GM19240 (cell line): Measurements from ENCODE around the gene BMP8A.
"Not testable (repeated sequence)": the region's sequence is repeated elsewhere in the genome, so short reads cannot be mapped to it uniquely, and the experiment has no call there.

Experiments used
- DNase-seq: peaks from one replicate; pipeline ENCODE4 v3.0.0; 2011; ENCODE audit warnings: low spot score; ENCODE audit not compliant: insufficient read length

The BMP8A gene

GRCh38 chr1:39526466-39527189, 35.2 kb downstream of the BMP8A start:
- DNase-seq: no peak

GRCh38 chr1:39527190-39527579, 35.7 kb downstream of the BMP8A start:
- not testable (repeated sequence) for DNase-seq

GRCh38 chr1:39528082-39528481, 36.6 kb downstream of the BMP8A start:
- no peak for DNase-seq

- DNase-seq: no peak
Observed at GRCh38 chr1:39529901-39530535, 38.6 kb downstream of the BMP8A start.

- no peak for DNase-seq
Observed at GRCh38 chr1:39531526-39531925, 40.1 kb downstream of the BMP8A start.

- DNase-seq: no peak
Observed at GRCh38 chr1:39533442-39533841, 42.0 kb downstream of the BMP8A start.

GRCh38 chr1:39538531-39539251, 47.3 kb downstream of the BMP8A start:
- DNase-seq: no peak

GRCh38 chr1:39539252-39539790, 47.9 kb downstream of the BMP8A start:
- peak; percentile 84 for DNase-seq

GRCh38 chr1:39540504-39541031, 49.1 kb downstream of the BMP8A start:
- no peak for DNase-seq

GRCh38 chr1:39542924-39543323, 51.5 kb downstream of the BMP8A start:
- DNase-seq: no peak

GRCh38 chr1:39544327-39544726, 52.9 kb downstream of the BMP8A start:
- DNase-seq: no peak

GRCh38 chr1:39545531-39545930, 54.1 kb downstream of the BMP8A start:
- DNase-seq: no peak

- DNase-seq: no peak
Observed at GRCh38 chr1:39554277-39554676, 62.8 kb downstream of the BMP8A start.

- no peak for DNase-seq
Observed at GRCh38 chr1:39561279-39561678, 69.8 kb downstream of the BMP8A start.

GRCh38 chr1:39562886-39563285, 71.5 kb downstream of the BMP8A start:
- DNase-seq: no peak

GRCh38 chr1:39563669-39564068, 72.2 kb downstream of the BMP8A start:
- no peak for DNase-seq

- DNase-seq: no peak
Observed at GRCh38 chr1:39564340-39564739, 72.9 kb downstream of the BMP8A start.

GRCh38 chr1:39564941-39565340, 73.5 kb downstream of the BMP8A start:
- no peak for DNase-seq

- no peak for DNase-seq
Observed at GRCh38 chr1:39566441-39567137, 75.2 kb downstream of the BMP8A start.

GRCh38 chr1:39567302-39567701, 75.9 kb downstream of the BMP8A start:
- DNase-seq: no peak

GRCh38 chr1:39568208-39568607, 76.8 kb downstream of the BMP8A start:
- no peak for DNase-seq
